HCT116 (cell line): ENCODE measurements around the gene TCF12.

Experiments
- CTCF ChIP-seq, 3 experiments: fragments of 200-600 bp in 1 of 3; sonication (generic) in 1 of 3; IDR thresholded peaks in 2 of 3; conservative IDR thresholded peaks in 1 of 3; 2 replicates each; pipeline ENCODE4 v1.5.1; 2012 to 2017; ENCODE audit warnings: low read depth in 2 of 3, low read length in 2 of 3, antibody characterized with exemption in 1 of 3, borderline replicate concordance in 1 of 3, control low read depth in 1 of 3, mild to moderate bottlenecking in 1 of 3, mixed read lengths in 1 of 3, mixed run types in 1 of 3, moderate library complexity in 1 of 3; ENCODE audit not compliant: insufficient read depth in 1 of 3
- EZH2 ChIP-seq: fragments of 200-600 bp; sonication (generic); IDR thresholded peaks from 2 replicates; pipeline ENCODE4 v1.6.1; 2017; ENCODE audit warnings: antibody characterized with exemption, mixed run types
- EZH2phosphoT487 ChIP-seq: fragments of 200-600 bp; IDR thresholded peaks from 2 replicates; pipeline ENCODE4 v1.6.1; 2018; ENCODE audit warnings: antibody characterized with exemption, borderline replicate concordance
- MAX ChIP-seq: IDR thresholded peaks from 2 replicates; pipeline ENCODE4 v1.6.1; 2012
- POLR2AphosphoS5 ChIP-seq: IDR thresholded peaks from 2 replicates; pipeline ENCODE4 v1.6.1; 2011; ENCODE audit warnings: mild to moderate bottlenecking, low read depth, low read length, moderate library complexity
- REST ChIP-seq: IDR thresholded peaks from 2 replicates; pipeline ENCODE4 v1.6.1; 2012; ENCODE audit warnings: low read depth
- TCF7L2 ChIP-seq: IDR thresholded peaks from 2 replicates; pipeline ENCODE4 v1.7.0; 2011; ENCODE audit warnings: borderline replicate concordance, inconsistent platforms; ENCODE audit not compliant: insufficient read depth, insufficient read length; ENCODE audit errors: extremely low read depth
- YY1 ChIP-seq: IDR thresholded peaks from 2 replicates; pipeline ENCODE4 v1.6.1; 2011; ENCODE audit warnings: low read length, low read depth, moderate library complexity, mild to moderate bottlenecking; ENCODE audit not compliant: insufficient replicate concordance; ENCODE audit errors: extremely low read depth

- TF ChIP-seq EZH2phosphoT487, result no peak
- no peak for TF ChIP-seq YY1
- no peak for TF ChIP-seq REST
- TF ChIP-seq CTCF (IDR thresholded peaks at IDR 0.05 in 2 of 3, conservative IDR thresholded peaks at IDR 0.05 in 1 of 3; ENCODE audit: borderline replicate concordance in 1 of 3, insufficient read depth in 1 of 3, low read depth in 2 of 3, low read length in 2 of 3), result no peak
- TF ChIP-seq TCF7L2, result no peak
- no peak for TF ChIP-seq POLR2AphosphoS5
- TF ChIP-seq MAX, result no peak
- no peak for TF ChIP-seq EZH2
These were observed 47.3 kb upstream of the TCF12 start for GRCh38 chr15:56871185-56871584.
